ENCODE results near the gene SEC24D.

GRCh38 chr4:118837121-118837507 is 1.2 kb upstream of the SEC24D start:
- TF ChIP-seq CTCF (IDR thresholded peaks at IDR 0.05; ENCODE audit: low read depth, low read length, poor library complexity, severe bottlenecking) (no peak), EZH2phosphoT487 (IDR thresholded peaks at IDR 0.05; ENCODE audit: borderline replicate concordance, low read length) (no peak)

Data from DOHH2 (cell line).